ENCODE data around the gene RFT1. TPM values are rescaled to one million over a fixed set of nuclear protein-coding genes. Genes with fewer than 3 reads are reported as not detected.

The RFT1 gene
- polyA plus RNA-seq, 1 donor (not counting 4 experiments of a cell fraction or from before 2014, with no cell fraction given), result 34.4 TPM

DNA sequence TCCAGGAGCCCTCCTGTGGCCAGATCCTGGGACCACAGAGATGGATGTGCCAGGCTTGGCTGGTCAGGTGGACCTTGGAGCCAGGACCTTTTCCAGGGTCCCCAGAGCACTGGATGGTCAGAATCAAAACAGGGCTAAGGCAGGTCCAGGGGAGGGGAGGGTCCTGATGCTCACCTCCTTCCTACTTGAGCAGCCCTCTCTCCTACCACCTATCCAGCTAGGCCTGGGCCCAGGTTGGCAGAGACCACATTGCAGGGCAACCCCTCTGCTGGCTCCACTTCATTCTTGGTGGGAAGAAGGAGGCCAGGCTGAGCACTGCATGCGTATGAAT, 55.9 kb downstream of the RFT1 start:
- Histone ChIP-seq H3K9me1 (ENCODE audit: control insufficient read depth, extremely low read depth, insufficient read depth, low read length) (no peaks in the 10 kb centered on the region), H3K9me3 (ENCODE audit: control insufficient read depth, low read depth, low read length) (no peaks in the 10 kb centered on the region), H3K4me3 (ENCODE audit: control insufficient read depth in 2 of 3, extremely low read depth in 1 of 3, insufficient read depth in 2 of 3, low read depth in 1 of 3, low read length in 3 of 3) (no peak overlapping the region), H3K79me2 (ENCODE audit: control insufficient read depth, insufficient read depth, low read length) (no peaks in the 10 kb centered on the region), H3K9ac (ENCODE audit: control insufficient read depth, extremely low read depth, insufficient read depth, low read length) (no peak overlapping the region), H3K4me2 (ENCODE audit: control insufficient read depth, extremely low read depth, insufficient read depth, low read depth, low read length) (no peak overlapping the region), H4K20me1 (ENCODE audit: control insufficient read depth, extremely low read depth, insufficient read depth, low read length) (no peaks in the 10 kb centered on the region), H3K36me3 (ENCODE audit: control insufficient read depth in 2 of 2, extremely low read depth in 1 of 2, insufficient read depth in 2 of 2, low read length in 2 of 2) (no peaks in the 10 kb centered on the region), H3K27me3 (ENCODE audit: control insufficient read depth, extremely low read depth, insufficient read depth, low read length) (no peaks in the 10 kb centered on the region), H3K4me1 (ENCODE audit: control insufficient read depth, extremely low read depth, insufficient read depth, low read length) (peaks cover 15% of the 10 kb centered on the region), H2AFZ (ENCODE audit: control insufficient read depth, low read length) (no peak overlapping the region), H3K27ac (ENCODE audit: control insufficient read depth, insufficient read depth, low read length) (no peak overlapping the region)
- no peak for FAIRE-seq
- TF ChIP-seq, protein P1, sequence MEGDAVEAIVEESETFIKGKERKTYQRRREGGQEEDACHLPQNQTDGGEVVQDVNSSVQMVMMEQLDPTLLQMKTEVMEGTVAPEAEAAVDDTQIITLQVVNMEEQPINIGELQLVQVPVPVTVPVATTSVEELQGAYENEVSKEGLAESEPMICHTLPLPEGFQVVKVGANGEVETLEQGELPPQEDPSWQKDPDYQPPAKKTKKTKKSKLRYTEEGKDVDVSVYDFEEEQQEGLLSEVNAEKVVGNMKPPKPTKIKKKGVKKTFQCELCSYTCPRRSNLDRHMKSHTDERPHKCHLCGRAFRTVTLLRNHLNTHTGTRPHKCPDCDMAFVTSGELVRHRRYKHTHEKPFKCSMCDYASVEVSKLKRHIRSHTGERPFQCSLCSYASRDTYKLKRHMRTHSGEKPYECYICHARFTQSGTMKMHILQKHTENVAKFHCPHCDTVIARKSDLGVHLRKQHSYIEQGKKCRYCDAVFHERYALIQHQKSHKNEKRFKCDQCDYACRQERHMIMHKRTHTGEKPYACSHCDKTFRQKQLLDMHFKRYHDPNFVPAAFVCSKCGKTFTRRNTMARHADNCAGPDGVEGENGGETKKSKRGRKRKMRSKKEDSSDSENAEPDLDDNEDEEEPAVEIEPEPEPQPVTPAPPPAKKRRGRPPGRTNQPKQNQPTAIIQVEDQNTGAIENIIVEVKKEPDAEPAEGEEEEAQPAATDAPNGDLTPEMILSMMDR (optimal IDR thresholded peaks at IDR 0.05 in 1 of 3, IDR thresholded peaks at IDR 0.05 in 1 of 3, conservative IDR thresholded peaks at IDR 0.05 in 1 of 3; ENCODE audit: extremely low read depth in 1 of 3, insufficient read depth in 2 of 3, low read length in 3 of 3), result no peak
- no peak for TF ChIP-seq EZH2 (IDR thresholded peaks at IDR 0.05; ENCODE audit: low read length)
- DNase-seq (ENCODE audit: low read depth, low spot score), result no peak
- dilution Hi-C loops (cut with MboI; ENCODE audit: extremely low pct_ligation_motif_present, low sequenced_read_pairs), result no loop called here

DNA sequence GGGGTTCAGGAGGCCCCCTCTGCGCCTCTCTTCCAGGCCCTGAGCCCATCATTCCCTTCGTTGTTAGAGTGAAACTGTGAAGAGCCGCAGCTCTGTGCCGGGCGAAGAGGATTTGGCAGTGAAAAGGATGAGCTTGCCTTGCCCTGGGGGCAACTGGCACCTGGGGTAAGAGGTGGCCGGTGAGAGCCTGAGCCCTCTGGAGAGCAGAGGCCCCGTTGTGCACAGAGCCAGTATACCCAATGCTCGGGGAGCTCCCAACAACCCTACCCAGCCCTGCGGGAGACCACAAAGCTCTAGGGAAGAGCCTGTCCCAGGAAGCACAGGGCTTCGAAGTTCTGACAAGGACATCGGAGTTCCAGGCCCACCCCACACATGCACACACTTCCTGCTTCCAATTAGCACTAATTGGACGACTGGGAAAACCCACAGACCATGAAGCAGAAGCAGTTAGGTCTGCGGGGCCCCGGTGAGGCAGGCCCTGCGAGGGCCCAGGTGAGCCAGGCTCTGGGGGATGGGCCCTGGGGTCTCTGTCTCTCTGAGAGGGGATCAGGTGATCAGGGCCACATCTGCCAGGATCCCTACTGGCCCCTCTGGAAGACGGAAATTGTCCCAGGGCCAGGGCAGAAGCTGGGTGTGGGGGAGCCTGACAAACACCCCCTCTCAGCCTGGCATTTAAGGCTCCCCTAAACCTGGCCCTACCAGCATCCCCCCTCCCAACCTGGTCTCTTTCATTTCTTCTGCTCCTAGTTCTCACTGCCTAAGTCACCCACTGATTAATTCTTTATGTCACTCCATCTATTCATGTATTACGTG, 56.5 kb downstream of the RFT1 start:
- Histone ChIP-seq H3K4me1 (ENCODE audit: control insufficient read depth, extremely low read depth, insufficient read depth, low read length) (peaks cover 15% of the 10 kb centered on the region), H3K9ac (ENCODE audit: control insufficient read depth, extremely low read depth, insufficient read depth, low read length) (peak overlapping the region; percentile 69), H3K4me2 (ENCODE audit: control insufficient read depth, extremely low read depth, insufficient read depth, low read depth, low read length) (peak overlapping the region; percentile 98), H4K20me1 (ENCODE audit: control insufficient read depth, extremely low read depth, insufficient read depth, low read length) (no peaks in the 10 kb centered on the region), H3K27me3 (ENCODE audit: control insufficient read depth, extremely low read depth, insufficient read depth, low read length) (no peaks in the 10 kb centered on the region), H3K27ac (ENCODE audit: control insufficient read depth, insufficient read depth, low read length) (no peak overlapping the region), H3K9me1 (ENCODE audit: control insufficient read depth, extremely low read depth, insufficient read depth, low read length) (no peaks in the 10 kb centered on the region), H3K36me3 (ENCODE audit: control insufficient read depth in 2 of 2, extremely low read depth in 1 of 2, insufficient read depth in 2 of 2, low read length in 2 of 2) (no peaks in the 10 kb centered on the region), H3K79me2 (ENCODE audit: control insufficient read depth, insufficient read depth, low read length) (no peaks in the 10 kb centered on the region), H2AFZ (ENCODE audit: control insufficient read depth, low read length) (peak overlapping the region; percentile 96), H3K4me3 (ENCODE audit: control insufficient read depth in 2 of 3, extremely low read depth in 1 of 3, insufficient read depth in 2 of 3, low read depth in 1 of 3, low read length in 3 of 3) (peak overlapping the region; percentile 52 to 87 (median 77)), H3K9me3 (ENCODE audit: control insufficient read depth, low read depth, low read length) (no peaks in the 10 kb centered on the region)
- TF ChIP-seq, protein P1 (optimal IDR thresholded peaks at IDR 0.05 in 1 of 3, IDR thresholded peaks at IDR 0.05 in 1 of 3, conservative IDR thresholded peaks at IDR 0.05 in 1 of 3; ENCODE audit: extremely low read depth in 1 of 3, insufficient read depth in 2 of 3, low read length in 3 of 3), result no peak
- no peak for TF ChIP-seq EZH2 (IDR thresholded peaks at IDR 0.05; ENCODE audit: low read length)
- dilution Hi-C loops (cut with MboI; ENCODE audit: extremely low pct_ligation_motif_present, low sequenced_read_pairs), result no loop called here
- no peak for FAIRE-seq
- no peak for DNase-seq (ENCODE audit: low read depth, low spot score)

All from keratinocyte (primary cell).